ENCODE measurements around the gene TUBB2B. TPM values are rescaled to one million over a fixed set of nuclear protein-coding genes. Genes with fewer than 3 reads are reported as not detected.

The TUBB2B gene
- total and polyA plus RNA-seq, 4 donors, result 0.22 to 4.6 (median 3.2) TPM

GRCh38 chr6:3235486-3235885 lies 8.0 kb upstream of the TUBB2B start:
- H3K27ac ChIP-seq (ENCODE audit: low read depth in 1 of 2, low read length in 2 of 2), result no peak overlapping the region
- no peaks in the 10 kb centered on the region for H3K36me3 ChIP-seq (ENCODE audit: control insufficient read depth in 4 of 4, insufficient read depth in 3 of 4, low read depth in 1 of 4, low read length in 3 of 4)
- no peaks in the 10 kb centered on the region for H3K9me3 ChIP-seq (ENCODE audit: control insufficient read depth in 4 of 4, low read length in 3 of 4)
- peaks cover 3 to 14% (median 8%) of the 10 kb centered on the region in 4 donors for H3K4me1 ChIP-seq (ENCODE audit: control insufficient read depth in 4 of 4, insufficient read depth in 4 of 4, low read length in 3 of 4)
- DNase-seq (ENCODE audit: low spot score), result no peak
- no peak overlapping the region for H3K4me3 ChIP-seq (ENCODE audit: low read depth in 1 of 3, low read length in 3 of 3)
- 86% methylated on average over 2 of the region's 2 CpGs for WGBS
- TF ChIP-seq HNF4A (conservative IDR thresholded peaks at IDR 0.05) (no peak), EGR1 (IDR thresholded peaks at IDR 0.05; ENCODE audit: low read depth in 2 of 2) (no peak), GABPA (IDR thresholded peaks at IDR 0.05 in 1 of 2, conservative IDR thresholded peaks at IDR 0.05 in 1 of 2) (no peak), NR2F2 (IDR thresholded peaks at IDR 0.05) (no peak), FOXA2 (IDR thresholded peaks at IDR 0.05) (no peak), SP1 (IDR thresholded peaks at IDR 0.05) (no peak), CTCF (IDR thresholded peaks at IDR 0.05; ENCODE audit: low read depth, low read length, missing input control) (no peak), JUND (IDR thresholded peaks at IDR 0.05) (no peak), MAX (IDR thresholded peaks at IDR 0.05) (no peak), RAD21 (IDR thresholded peaks at IDR 0.05) (no peak), FOXA1 (IDR thresholded peaks at IDR 0.05) (no peak), REST (IDR thresholded peaks at IDR 0.05) (no peak), YY1 (IDR thresholded peaks at IDR 0.05) (no peak), ATF3 (IDR thresholded peaks at IDR 0.05) (no peak), RXRA (IDR thresholded peaks at IDR 0.05) (no peak), ZBTB33 (IDR thresholded peaks at IDR 0.05) (no peak), TAF1 (conservative IDR thresholded peaks at IDR 0.05) (no peak), HNF4G (IDR thresholded peaks at IDR 0.05) (no peak)
- peaks cover 0 to 2% (median 0%) of the 10 kb centered on the region in 4 donors for H3K27me3 ChIP-seq (ENCODE audit: control insufficient read depth in 4 of 4, insufficient read depth in 4 of 4, low read length in 3 of 4)
- H3K9ac ChIP-seq (ENCODE audit: low read depth in 1 of 2, low read length in 2 of 2), result no peak overlapping the region
